HepG2 (cell line): ENCODE measurements around the gene STYXL1. TPM values are rescaled to one million over a fixed set of nuclear protein-coding genes. Genes with fewer than 3 reads are reported as not detected.
"Not testable (repeated sequence)": the region's sequence is repeated elsewhere in the genome, so short reads cannot be mapped to it uniquely, and the experiment has no call there.

Source experiments
- ATAC-seq: fragments of 200-7000 bp; cut with Tn5 transposase; 3 replicates; pipeline ENCODE4 v1.9.1; 2020; ENCODE audit warnings: mild to moderate bottlenecking, moderate library complexity
- BruUV-seq: library from RNA; stranded (reverse); fragments of 400-500 nt; replicated peaks from 2 replicates; lab custom pipeline; 2021; lab: Mats Ljungman, UMichigan
- CTCF ChIA-PET: fragments of 300-600 bp; formaldehyde crosslinking; extraction: SDS; loops from one replicate; lab custom pipeline; 2021; ENCODE audit warnings: low total read pairs, inconsistent platforms, low intra/inter-chr PET ratio; lab: Yijun Ruan, JAX
- POLR2A ChIA-PET: fragments of 350-600 bp; sonication (Branson Sonifier 250); formaldehyde crosslinking; loops from one replicate; lab custom pipeline; 2020; ENCODE audit warnings: antibody characterized with exemption, inconsistent platforms; lab: Yijun Ruan, JAX
- DNase-seq: peaks from one replicate; pipeline ENCODE4 v3.0.0-alpha.2; 2015; ENCODE audit warnings: low spot score
- FAIRE-seq: peaks from 3 replicates; lab custom pipeline; 2011; peaks lifted over from hg19 to GRCh38; lab: Jason Lieb, UNC
- H2AFZ ChIP-seq: one replicate; pipeline ENCODE4 v1.6.1; 2011; ENCODE audit warnings: low read length, inconsistent platforms
- H3K27ac ChIP-seq: fragments of 300-600 bp; 3 replicates; pipeline ENCODE4 v1.8.0; 2011; ENCODE audit warnings: mixed run types, mild to moderate bottlenecking, mixed read lengths, low read length, inconsistent platforms; ENCODE audit not compliant: insufficient read depth; ENCODE audit errors: extremely low read length
- H3K27me3 ChIP-seq, 2 experiments: fragments of 200-600 bp in 1 of 2; 2 replicates in 1 of 2; 3 replicates in 1 of 2; pipeline versions ENCODE4 v1.6.0 to v1.8.0; 2011; ENCODE audit warnings: low read length in 2 of 2, mild to moderate bottlenecking in 2 of 2, moderate library complexity in 2 of 2, inconsistent platforms in 1 of 2; ENCODE audit not compliant: insufficient read depth in 2 of 2, control insufficient read depth in 1 of 2
- H3K36me3 ChIP-seq, 2 experiments: fragments of 200-600 bp in 1 of 2; replicated peaks in 1 of 2; 2 replicates in 1 of 2; 3 replicates in 1 of 2; pipeline versions ENCODE4 v1.5.1 to v1.8.0; 2011; ENCODE audit warnings: low read length in 2 of 2, inconsistent platforms in 1 of 2; ENCODE audit not compliant: insufficient read depth in 2 of 2, control insufficient read depth in 1 of 2
- H3K4me1 ChIP-seq: 2 replicates; pipeline ENCODE4 v1.5.1; 2012; ENCODE audit warnings: low read length, inconsistent platforms; ENCODE audit not compliant: insufficient read depth
- H3K4me2 ChIP-seq: 2 replicates; pipeline ENCODE4 v1.6.0; 2011; ENCODE audit warnings: low read depth, low read length, inconsistent platforms
- H3K4me3 ChIP-seq, 3 experiments: fragments of 200-600 bp in 1 of 3; sonication (generic), shearing (Covaris generic) in 1 of 3; replicated peaks in 1 of 3; 2 replicates each; pipeline ENCODE4 v1.5.1; 2011 to 2016; ENCODE audit warnings: low read length in 3 of 3, inconsistent platforms in 2 of 3, low read depth in 2 of 3, mild to moderate bottlenecking in 2 of 3, control low read depth in 1 of 3, mixed read lengths in 1 of 3; ENCODE audit not compliant: insufficient read depth in 1 of 3
- H3K79me2 ChIP-seq: one replicate; pipeline ENCODE4 v1.6.1; 2011; ENCODE audit warnings: low read length, inconsistent platforms; ENCODE audit not compliant: insufficient read depth
- H3K9ac ChIP-seq: 2 replicates; pipeline ENCODE4 v1.6.0; 2011; ENCODE audit warnings: mild to moderate bottlenecking, low read depth, low read length, inconsistent platforms; ENCODE audit not compliant: insufficient read depth
- H3K9me3 ChIP-seq: 2 replicates; pipeline ENCODE4 v1.5.1; 2012; ENCODE audit warnings: mild to moderate bottlenecking, low read length
- H4K20me1 ChIP-seq: 2 replicates; pipeline ENCODE4 v1.6.0; 2011; ENCODE audit warnings: inconsistent platforms, mild to moderate bottlenecking, low read length, moderate library complexity; ENCODE audit not compliant: insufficient read depth
- ARNT2 ChIP-seq: sonication (generic); formaldehyde crosslinking; IDR thresholded peaks from 2 replicates; pipeline ENCODE4 v1.8.0; 2022; ENCODE audit warnings: mild to moderate bottlenecking, low read depth, missing genetic modification reagents, moderate library complexity
- CEBPB ChIP-seq: IDR thresholded peaks from 2 replicates; pipeline ENCODE4 v1.6.1; 2011; ENCODE audit warnings: low read depth, low read length, improper control_type of control experiment, borderline replicate concordance
- SP140L ChIP-seq: sonication (generic); formaldehyde crosslinking; IDR thresholded peaks from 2 replicates; pipeline ENCODE4 v1.4.0; 2020; ENCODE audit warnings: missing genetic modification reagents, borderline replicate concordance
- ZNF12 ChIP-seq: sonication (generic); formaldehyde crosslinking; IDR thresholded peaks from 2 replicates; pipeline ENCODE4 v1.5.0; 2020; ENCODE audit warnings: missing genetic modification reagents
- WGBS: methylation state at CpG from one replicate; pipeline ENCODE4 v1.1.6; 2017; ENCODE audit warnings: low lambda C conversion rate; 5-methylcytosine and 5-hydroxymethylcytosine counted together
- in situ Hi-C: cut with HindIII; loops from 2 replicates; pipeline ENCODE4 v1.10.0; 2017; ENCODE audit warnings: low pct_unique_long_range_greater_than_20kb; ENCODE audit not compliant: extremely low pct_ligation_motif_present
- intact Hi-C: fragments of 100-400 bp; cut with micrococcal nuclease; formaldehyde crosslinking; loops from one replicate; pipeline ENCODE4 v1.10.0; 2022; ENCODE audit not compliant: unreplicated experiment
- polyA plus RNA-seq, 8 experiments: library from polyadenylated mRNA; depleted of rRNA in 3 of 8; stranded (reverse) in 7 of 8; unstranded in 1 of 8; fragments of >200 nt; fragmentation: Illumina TruSeq in 4 of 8; extraction: Trizol in 4 of 8; gene quantifications; 2 replicates each; pipeline versions ENCODE4 v1.2.1 to v1.2.3, GENCODE V29; 2011 to 2016; ENCODE audit warnings: low read depth in 4 of 8, missing spikeins in 1 of 8, mixed read lengths in 1 of 8; ENCODE audit not compliant: insufficient read depth in 1 of 8
- total RNA-seq, 5 experiments: library from RNA; depleted of rRNA; stranded (reverse); fragments of >200 nt; fragmentation: Illumina TruSeq; extraction: Trizol; gene quantifications; 2 replicates each; pipeline ENCODE4 v1.2.3, GENCODE V29; 2016; ENCODE audit warnings: low read depth in 1 of 5

The STYXL1 gene
- total and polyA plus RNA-seq, 2 of the 13 experiments (the other 11 are each of a cell fraction or from before 2014, with no cell fraction given) = 23.9 to 38.3 TPM

DNA sequence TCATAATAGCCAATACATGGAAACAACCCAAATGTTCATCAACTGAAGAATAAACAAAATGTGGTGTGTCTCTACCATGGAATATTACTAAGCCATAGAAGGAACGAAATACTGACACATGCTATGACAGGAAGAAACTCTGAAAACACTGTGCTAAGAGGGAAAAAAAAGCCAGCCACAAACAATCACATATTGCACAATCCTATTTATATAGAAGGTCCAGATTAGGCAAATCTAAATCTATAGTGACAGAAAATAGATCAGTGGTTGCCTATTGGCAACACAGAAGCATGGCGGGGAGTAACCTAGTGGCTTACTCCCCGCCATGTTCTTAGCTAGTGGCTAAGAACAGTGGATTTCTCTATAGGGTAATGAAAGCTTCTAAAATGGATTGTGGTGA, 48.1 kb upstream of the STYXL1 start:
- H3K4me3 ChIP-seq = no peak overlapping the region
- no peaks in the 10 kb centered on the region for H3K9me3 ChIP-seq
- in situ Hi-C loops (no loop called here), intact Hi-C loops (no loop called here)
- no peak overlapping the region for H3K27ac ChIP-seq
- H3K79me2 ChIP-seq = peaks cover 3% of the 10 kb centered on the region
- FAIRE-seq = no peak
- CTCF ChIA-PET = no interaction called here
- peaks cover 7% of the 10 kb centered on the region for H4K20me1 ChIP-seq
- H3K9ac ChIP-seq = no peak overlapping the region
- peaks cover 26 to 92% of the 10 kb centered on the region in 2 experiments; a peak in 4 of 5 replicates for H3K36me3 ChIP-seq
- DNase-seq = no peak
- no TSS peak for BruUV-seq
- ATAC-seq = no peak
- POLR2A ChIA-PET = no interaction called here
- peak; percentile 65 for TF ChIP-seq CEBPB
- TF ChIP-seq ARNT2 (CRISPR knock-in tag) = no peak
- no peak for TF ChIP-seq SP140L (CRISPR knock-in tag)
- TF ChIP-seq, all 625 proteins: peak for 1
- WGBS = 78% methylated on average over 3 of the region's 3 CpGs
- H3K27me3 ChIP-seq = no peaks in the 10 kb centered on the region
- H3K4me2 ChIP-seq = no peak overlapping the region
- H2AFZ ChIP-seq = no peak overlapping the region
- H3K4me1 ChIP-seq = no peaks in the 10 kb centered on the region

GRCh38 chr7:76094326-76094725, 46.5 kb upstream of the STYXL1 start:
- H3K36me3 ChIP-seq = peaks cover 32 to 91% of the 10 kb centered on the region in 2 experiments; a peak in 4 of 5 replicates
- ATAC-seq, in situ Hi-C loops, H3K4me2 ChIP-seq, H4K20me1 ChIP-seq, FAIRE-seq, H3K9me3 ChIP-seq, H3K4me1 ChIP-seq, H3K9ac ChIP-seq, H3K4me3 ChIP-seq, CTCF ChIA-PET, H3K27ac ChIP-seq, DNase-seq, BruUV-seq, POLR2A ChIA-PET, H2AFZ ChIP-seq, H3K79me2 ChIP-seq, intact Hi-C loops, H3K27me3 ChIP-seq: not testable (repeated sequence)
- TF ChIP-seq ZNF12 (CRISPR knock-in tag) = 0 out of 2 replicates have a peak, but pooled peaks have one; percentile 19
- 96% methylated on average over 5 of the region's 5 CpGs for WGBS

- WGBS = 96% methylated on average over 5 of the region's 5 CpGs
- POLR2A ChIA-PET, H3K27ac ChIP-seq, H3K9ac ChIP-seq, CTCF ChIA-PET, H3K9me3 ChIP-seq, intact Hi-C loops, FAIRE-seq, H4K20me1 ChIP-seq, H2AFZ ChIP-seq, in situ Hi-C loops, H3K4me2 ChIP-seq, DNase-seq, H3K27me3 ChIP-seq, H3K4me1 ChIP-seq, H3K79me2 ChIP-seq, BruUV-seq, ATAC-seq, H3K4me3 ChIP-seq: not testable (repeated sequence)
- H3K36me3 ChIP-seq = peaks cover 33 to 86% of the 10 kb centered on the region in 2 experiments; a peak in 4 of 5 replicates
Observed at GRCh38 chr7:76093531-76093930, 45.7 kb upstream of the STYXL1 start.
